ENCODE data around the gene KIF2C. TPM values are rescaled to one million over a fixed set of nuclear protein-coding genes. Genes with fewer than 3 reads are reported as not detected.
"Not testable (repeated sequence)": the region's sequence is repeated elsewhere in the genome, so short reads cannot be mapped to it uniquely, and the experiment has no call there.

The KIF2C gene
- total RNA-seq, 1 donor from 2014 or later = 21.3 TPM

- DNase-seq (ENCODE audit: low read depth in 2 of 2) = peak in 1 of 2 donors; percentile 43
Measured at GRCh38 chr1:44810101-44810761, 70.6 kb downstream of the KIF2C start.

DNA sequence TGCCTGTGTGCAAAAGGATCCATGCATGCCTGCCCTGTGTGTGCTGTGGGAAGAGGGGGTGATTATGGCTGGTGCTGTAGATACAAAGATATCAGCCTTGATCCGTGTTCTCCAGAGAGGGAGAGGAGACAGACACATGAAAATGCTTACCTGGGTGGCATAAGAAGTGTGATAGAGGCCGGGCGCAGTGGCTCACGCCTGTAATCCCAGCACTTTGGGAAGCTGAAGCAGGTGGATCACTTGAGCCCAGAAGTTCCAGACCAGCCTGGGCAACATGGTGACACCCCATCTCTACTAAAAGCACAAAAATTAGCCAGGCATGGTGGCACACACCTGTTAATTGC is 71.1 kb downstream of the KIF2C start:
- DNase-seq (ENCODE audit: low read depth in 2 of 2) = not testable (repeated sequence)

DNA sequence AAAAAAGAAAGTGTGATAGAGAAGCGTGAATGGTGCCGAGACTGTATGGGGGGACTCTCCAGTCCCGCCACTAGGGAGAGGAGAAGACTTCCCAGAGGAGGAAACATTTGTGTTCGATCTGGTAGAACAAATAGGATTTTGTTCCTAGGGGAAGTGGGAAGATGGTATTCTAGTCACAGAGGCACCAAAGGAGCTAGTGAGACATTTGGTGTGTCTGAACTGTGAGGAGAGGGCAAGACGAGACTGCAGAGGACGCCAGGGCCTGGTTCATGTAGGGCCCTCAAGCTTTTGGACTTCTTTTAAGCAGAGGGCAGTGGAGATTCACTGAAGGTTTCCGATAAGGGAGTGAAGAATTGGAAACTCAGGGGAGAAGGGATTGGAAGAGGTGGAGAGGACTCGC is 71.6 kb downstream of the KIF2C start:
- DNase-seq (ENCODE audit: low read depth in 2 of 2) = no peak

- DNase-seq (ENCODE audit: low read depth in 2 of 2) = no peak
Measured at GRCh38 chr1:44812822-44813543, 73.3 kb downstream of the KIF2C start.

DNA sequence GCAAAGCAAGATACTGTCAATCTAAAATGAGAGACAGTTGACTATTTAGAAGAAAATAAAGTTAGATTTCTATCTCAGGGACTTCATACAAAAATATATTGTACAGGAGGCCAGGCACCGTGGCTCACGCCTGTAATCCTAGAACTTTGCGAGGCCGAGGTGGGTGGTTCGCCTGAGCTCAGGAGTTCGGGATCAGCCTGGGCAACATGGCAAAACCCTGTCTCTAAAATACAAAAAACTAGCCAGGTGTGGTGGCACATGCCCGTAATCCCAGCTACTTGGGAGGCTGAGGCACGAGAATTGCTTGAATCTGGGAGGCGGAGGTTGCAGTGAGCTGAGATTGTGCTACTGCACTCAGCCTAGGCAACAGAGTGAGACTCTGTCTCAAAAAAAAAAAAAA is 76.3 kb downstream of the KIF2C start:
- DNase-seq (ENCODE audit: low read depth in 2 of 2) = not testable (repeated sequence)

DNA sequence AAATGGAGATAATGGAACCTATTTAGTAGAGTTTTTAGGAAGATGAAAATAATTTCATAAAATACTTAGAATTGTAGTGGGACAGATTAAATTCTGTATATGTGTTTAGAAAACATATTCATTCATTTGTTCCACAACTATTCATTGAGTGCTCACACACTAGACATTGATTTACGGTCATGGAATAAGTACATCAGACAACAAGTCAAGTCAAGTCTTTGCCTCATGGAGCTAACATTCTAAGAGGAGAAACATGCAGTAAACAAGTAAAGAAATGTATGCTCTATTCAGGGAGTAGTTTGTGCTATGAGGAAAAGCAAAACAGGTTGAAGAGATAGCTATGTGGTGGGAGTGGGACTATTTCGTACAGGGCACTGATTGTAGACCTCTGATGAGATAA is 77.7 kb downstream of the KIF2C start:
- no peak for DNase-seq (ENCODE audit: low read depth in 2 of 2)

Other genes with a start within 250 kb of the KIF2C start
- 4.0 and 4.7 TPM in 2 replicates for gene TMEM53, start 65.4 kb upstream of the KIF2C start, total RNA-seq
- gene ARMH1, start 65.1 kb upstream of the KIF2C start, total RNA-seq = 0.13 TPM in 1 of 2 replicates, not detected in the other
- not detected in 2 replicates for gene RNU5D-1, start 8.7 kb upstream of the KIF2C start, total RNA-seq
- gene RPS8, start 35.7 kb downstream of the KIF2C start, total RNA-seq = 1,311 and 1,360 TPM in 2 replicates
- gene BEST4, start 48.3 kb downstream of the KIF2C start, total RNA-seq = under 0.01 TPM in 1 of 2 replicates, not detected in the other
- gene PLK3, start 60.5 kb downstream of the KIF2C start, total RNA-seq = 11.7 and 14.9 TPM in 2 replicates
- gene DYNLT4, start 67.5 kb downstream of the KIF2C start, total RNA-seq = 0.13 and 0.25 TPM in 2 replicates
- gene BTBD19, start 68.7 kb downstream of the KIF2C start, total RNA-seq = 3.3 and 6.2 TPM in 2 replicates
- under 0.01 TPM in 2 replicates for gene PTCH2, start 103.4 kb downstream of the KIF2C start, total RNA-seq
- 11.6 and 19.0 TPM in 2 replicates for gene EIF2B3, start 246.8 kb downstream of the KIF2C start, total RNA-seq

All from dermis microvascular lymphatic vessel endothelial cell (primary cell).